NCI-H460 (cell line): ENCODE measurements around the gene GRAMD4. TPM values are rescaled to one million over a fixed set of nuclear protein-coding genes. Genes with fewer than 3 reads are reported as not detected.

Source experiments
- DNase-seq: peaks from one replicate; pipeline ENCODE4 v3.0.0-alpha.2; 2016; ENCODE audit warnings: low read depth; ENCODE audit errors: extremely low read depth
- total RNA-seq: library from RNA; depleted of rRNA; stranded (reverse); fragments of >200 nt; shearing (Covaris generic); gene quantifications from 2 replicates; pipeline ENCODE4 v1.2.3, GENCODE V29; 2014

Gene GRAMD4
- total RNA-seq, 1 experiment from 2014 or later, result 4.8 TPM

DNA sequence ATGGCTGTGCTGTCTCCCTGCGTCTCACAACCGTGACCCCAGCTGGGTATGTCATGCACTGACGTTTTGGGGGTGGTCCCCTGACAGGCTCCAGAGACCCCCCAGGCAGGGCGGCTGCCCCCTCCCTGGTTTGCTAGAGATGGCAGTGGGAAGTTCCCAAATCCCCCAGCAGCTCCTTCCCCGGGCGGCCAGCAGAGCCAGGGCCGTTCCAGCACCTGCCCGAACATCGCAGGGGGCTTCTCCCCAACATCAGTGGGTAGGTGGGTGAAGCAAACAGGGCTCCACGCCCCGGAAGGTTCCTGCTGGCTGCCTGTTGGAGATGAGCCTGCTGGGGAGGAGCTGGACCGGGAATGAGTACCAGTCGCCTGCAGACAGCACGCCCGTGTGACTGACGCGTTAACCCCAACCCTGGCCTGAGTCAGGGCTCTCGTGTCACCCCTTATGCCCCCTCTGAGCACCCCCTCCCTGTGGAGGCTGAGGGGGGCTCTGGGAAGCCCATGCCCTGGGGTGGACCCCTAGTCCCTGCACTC, 45.6 kb downstream of the GRAMD4 start:
- DNase-seq, result no peak

DNA sequence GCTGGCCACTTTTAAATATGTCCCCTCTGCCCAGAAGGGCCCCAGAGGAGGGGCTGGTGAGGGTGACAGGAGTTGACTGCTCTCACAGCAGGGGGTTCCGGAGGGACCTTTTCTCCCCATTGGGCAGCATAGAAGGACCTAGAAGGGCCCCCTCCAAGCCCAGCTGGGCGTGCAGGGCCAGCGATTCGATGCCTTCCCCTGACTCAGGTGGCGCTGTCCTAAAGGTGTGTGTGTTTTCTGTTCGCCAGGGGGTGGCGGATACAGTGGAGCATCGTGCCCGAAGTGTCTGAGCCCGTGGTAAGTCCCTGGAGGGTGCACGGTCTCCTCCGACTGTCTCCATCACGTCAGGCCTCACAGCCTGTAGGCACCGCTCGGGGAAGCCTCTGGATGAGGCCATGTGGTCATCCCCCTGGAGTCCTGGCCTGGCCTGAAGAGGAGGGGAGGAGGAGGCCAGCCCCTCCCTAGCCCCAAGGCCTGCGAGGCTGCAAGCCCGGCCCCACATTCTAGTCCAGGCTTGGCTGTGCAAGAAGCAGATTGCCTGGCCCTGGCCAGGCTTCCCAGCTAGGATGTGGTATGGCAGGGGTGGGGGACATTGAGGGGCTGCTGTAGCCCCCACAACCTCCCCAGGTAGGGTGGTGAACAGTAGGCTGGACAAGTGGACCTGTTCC, 46.5 kb downstream of the GRAMD4 start:
- DNase-seq, result no peak

DNA sequence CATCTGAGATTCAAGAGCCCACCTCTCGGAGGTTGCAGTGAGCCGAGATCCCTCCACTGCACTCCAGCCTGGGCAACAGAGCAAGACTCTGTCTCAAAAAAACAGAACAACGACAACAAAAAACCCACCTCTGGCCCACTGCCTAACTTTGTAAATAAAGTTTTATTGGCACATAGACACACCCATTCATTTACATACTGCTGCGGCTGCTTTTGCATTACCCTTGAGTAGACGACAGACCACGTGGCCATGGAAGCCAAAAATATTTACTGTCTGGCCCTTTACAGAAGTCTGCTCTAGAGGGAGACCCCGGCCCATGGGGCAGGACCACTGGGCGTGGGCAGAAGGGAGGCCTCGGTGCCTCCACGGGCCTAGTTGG, 47.0 kb downstream of the GRAMD4 start:
- no peak for DNase-seq

DNA sequence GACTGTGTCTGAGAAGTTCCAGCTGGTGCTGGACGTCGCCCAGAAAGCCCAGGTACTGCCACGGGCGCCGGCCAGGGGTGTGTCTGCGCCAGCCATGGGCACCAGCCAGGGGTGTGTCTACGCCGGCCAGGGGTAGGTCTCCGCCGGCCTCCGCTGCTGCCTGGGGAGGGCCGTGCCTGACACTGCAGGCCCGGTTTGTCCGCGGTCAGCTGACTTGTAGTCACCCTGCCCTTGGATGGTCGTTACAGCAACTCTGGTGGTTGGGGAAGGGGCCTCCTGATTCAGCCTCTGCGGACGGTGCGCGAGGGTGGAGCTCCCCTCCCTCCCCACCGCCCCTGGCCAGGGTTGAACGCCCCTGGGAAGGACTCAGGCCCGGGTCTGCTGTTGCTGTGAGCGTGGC, 47.9 kb downstream of the GRAMD4 start:
- no peak for DNase-seq

DNA sequence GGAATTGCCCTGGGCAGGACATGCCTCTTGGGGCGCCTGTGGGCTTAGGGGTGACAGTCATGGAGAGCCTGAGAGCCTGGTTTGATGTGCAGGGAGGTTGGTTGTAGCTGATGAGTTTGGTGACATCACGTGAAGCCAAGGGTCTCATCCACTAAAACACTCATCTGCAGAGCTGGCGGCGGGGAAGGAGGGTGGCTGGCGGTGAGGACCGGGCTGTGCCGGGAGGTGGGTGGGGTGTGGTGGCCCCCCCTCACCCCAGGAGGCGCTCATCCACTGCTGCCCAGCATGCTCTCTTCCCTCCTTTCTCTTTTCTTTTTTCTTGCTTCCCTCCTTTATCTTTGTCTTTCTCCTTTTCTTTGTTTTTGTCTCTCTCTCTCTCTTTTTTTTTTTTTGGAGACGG, 49.0 kb downstream of the GRAMD4 start:
- no peak for DNase-seq

DNA sequence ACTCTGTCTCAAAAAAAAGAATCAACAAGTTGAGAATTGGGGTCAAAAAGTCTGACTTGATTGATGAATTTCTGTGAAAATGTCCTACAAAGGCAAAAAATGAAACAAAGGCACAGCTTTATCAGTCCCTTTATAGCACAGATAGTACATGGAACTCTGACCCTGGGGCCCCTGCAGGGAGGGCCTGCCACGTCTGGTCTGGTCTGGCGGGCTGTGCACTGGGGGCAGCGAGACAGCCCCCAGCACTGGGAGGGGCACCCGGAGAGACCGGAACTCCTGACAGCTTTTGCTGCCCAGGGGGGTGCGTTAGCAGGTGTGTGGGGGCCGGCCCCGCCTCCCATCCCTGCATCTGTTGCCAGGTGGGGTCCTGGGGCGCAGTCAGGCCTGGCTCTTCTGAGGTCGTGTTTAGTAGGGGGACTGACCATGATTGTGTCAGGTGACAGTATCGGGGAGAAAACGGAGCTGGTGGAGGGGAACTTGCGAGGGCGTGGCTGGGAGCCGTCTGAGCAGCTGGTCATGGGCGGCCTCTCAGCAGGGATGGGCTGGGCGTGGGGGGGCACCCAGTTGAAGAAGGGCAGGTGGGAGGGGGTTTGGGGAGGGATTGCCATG, 51.7 kb downstream of the GRAMD4 start:
- DNase-seq, result no peak

DNA sequence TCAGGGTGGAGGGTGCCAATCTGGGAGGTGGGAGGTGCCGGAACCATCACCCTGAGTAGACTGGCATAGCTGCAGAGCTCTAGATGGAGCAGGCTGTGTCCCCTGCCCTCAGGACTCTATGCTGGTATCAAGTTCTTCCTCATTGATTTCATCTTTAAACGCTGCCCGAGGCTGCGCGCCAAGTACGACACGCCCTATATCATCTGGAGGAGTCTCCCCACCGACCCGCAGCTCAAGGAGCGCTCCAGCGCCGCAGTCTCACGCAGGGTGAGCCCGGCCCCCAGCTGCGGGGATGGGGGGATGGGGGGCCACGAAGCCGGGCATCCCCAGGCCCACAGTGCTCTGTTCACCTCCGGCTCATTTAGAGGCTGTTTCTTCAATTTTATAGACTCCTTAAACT, 52.5 kb downstream of the GRAMD4 start:
- no peak for DNase-seq

DNA sequence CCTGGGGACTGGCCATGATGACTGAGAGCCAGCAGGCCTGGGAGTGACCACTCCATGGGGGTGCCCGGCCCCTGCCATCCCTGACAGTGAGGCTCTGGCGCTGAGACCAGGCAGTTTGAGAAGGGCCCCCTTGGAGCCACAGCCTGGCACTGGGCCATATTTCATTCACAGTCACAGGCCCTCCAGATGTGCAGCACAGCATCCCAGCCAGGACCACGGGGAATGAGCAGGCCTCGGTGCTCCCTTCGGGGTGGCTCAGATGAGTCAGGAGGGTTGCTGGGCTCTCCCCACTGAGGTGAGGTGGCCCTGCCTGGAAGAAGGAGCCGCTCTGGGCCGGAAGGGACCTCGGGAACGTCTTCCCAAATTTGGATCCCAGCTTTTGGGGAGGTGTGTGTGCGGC, 53.0 kb downstream of the GRAMD4 start:
- no peak for DNase-seq

DNA sequence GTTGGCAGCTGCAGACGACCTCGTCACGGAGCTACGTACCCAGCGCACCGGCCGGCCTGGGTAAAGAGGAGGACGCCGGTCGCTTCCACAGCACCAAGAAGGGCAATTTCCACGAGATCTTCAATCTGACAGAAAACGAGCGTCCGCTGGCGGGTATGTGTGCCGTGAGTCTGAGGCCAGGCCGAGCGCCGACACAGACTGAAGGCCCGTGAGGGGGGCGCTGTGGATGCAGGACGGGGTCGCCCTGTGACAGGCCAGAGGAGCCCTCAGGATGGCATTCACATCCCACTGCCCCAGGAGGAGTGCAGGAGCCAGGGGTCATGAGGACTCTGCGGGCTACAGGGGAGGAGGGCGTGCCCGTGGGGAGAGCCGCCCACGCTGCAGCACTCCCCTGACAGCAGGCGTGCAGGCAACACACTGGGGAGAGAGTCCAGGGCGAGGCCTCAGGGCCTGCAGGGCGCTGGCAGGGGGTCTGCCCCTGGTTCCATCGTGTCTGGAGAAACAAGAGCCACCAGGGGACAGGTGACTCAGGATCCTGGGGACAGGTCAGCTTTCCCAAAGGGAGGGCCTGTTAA, 53.6 kb downstream of the GRAMD4 start:
- DNase-seq, result no peak

DNA sequence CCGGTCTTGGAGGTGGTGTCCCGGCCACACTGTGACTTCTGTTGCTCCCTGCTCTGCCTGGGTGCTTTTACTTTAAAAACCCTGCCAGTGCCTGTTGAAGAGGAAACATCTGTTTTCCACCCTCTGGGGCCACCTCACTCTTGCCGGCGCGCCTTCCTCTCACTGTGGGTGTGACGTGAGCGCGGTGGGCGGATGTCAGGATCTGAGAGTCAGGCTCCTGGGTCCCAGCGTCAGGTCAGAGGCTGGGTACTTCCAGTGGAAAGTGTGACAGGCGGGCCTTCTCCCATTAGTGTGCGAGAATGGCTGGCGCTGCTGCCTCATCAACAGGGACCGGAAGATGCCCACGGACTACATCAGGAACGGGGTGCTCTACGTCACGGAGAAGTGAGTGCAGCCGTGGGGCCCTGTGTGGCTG, 54.2 kb downstream of the GRAMD4 start:
- no peak for DNase-seq

DNA sequence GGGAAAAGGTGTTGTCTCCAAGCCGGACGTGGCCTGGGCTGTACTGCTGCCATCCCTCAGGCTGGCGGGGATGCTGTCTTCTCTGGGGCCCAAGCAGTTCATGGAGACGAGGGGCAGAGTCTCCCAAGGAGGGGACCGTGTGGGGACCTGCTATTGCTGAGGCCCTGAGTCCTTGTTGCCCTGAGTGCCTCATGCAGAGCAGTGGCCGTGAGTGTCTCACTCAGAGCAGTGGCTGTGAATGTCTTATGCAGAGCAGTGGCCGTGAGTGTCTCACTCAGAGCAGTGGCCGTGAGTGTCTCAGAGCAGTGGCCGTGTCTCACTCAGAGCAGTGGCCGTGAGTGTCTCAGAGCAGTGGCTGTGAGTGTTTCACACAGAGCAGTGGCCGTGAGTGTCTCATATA, 54.7 kb downstream of the GRAMD4 start:
- DNase-seq, result no peak

DNA sequence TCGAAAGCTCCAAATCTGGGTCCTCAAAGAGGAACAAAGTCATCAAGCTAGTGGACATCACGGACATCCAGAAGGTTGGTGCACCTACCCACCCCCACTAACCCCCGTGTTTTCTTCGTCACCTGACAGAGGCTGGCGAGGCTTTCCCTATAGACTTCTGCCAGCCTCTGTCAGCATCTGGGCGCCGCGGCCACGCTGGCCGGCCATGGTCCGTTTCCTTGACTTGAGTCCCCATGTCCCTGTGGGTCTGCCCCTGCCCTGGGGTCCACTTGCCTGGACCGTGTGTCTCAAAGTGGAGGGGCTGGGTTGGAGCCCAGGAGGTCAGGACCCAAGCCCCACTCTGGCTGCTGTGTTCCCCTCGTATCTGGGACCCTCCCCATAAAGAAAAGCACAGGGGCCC, 55.3 kb downstream of the GRAMD4 start:
- DNase-seq, result no peak

DNA sequence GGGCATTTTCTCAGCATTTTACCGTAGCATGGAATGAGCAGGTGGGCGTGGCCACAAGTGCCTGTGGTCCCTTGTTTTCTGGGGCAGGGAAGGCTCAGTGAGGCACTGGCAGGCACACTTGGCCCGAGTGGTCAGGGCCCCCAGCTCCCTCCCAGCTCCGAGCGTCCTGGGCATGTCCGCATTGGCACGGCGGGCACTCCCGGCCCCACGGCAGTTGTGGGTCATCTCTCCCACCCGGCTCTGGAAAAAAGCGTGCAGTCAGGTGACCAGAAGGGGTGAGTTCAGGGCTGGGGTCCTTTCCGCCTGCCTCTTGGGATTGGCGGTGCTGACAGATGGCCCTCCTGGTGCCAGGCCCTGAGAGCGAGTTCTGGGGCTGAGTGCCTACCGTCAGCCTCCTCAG, 55.8 kb downstream of the GRAMD4 start:
- no peak for DNase-seq

DNA sequence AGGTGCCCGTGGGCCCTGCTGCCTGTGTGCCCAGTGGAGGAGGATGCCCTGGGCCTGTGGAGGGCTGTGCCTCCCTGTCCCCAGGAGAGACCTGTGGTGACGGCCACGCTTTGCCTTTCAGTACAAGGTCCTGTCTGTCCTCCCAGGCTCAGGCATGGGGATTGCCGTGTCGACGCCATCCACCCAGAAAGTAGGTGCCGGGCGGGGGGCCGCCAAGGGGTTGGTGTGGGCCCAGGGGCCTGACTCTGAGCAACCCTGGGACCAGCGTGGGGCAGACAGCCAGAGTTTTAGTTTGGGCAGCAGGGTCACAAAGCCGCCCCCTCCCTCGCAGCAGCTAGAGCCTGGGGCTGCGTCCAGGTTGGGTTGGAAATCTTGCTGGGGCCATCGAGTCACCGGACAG, 56.3 kb downstream of the GRAMD4 start:
- no peak for DNase-seq

DNA sequence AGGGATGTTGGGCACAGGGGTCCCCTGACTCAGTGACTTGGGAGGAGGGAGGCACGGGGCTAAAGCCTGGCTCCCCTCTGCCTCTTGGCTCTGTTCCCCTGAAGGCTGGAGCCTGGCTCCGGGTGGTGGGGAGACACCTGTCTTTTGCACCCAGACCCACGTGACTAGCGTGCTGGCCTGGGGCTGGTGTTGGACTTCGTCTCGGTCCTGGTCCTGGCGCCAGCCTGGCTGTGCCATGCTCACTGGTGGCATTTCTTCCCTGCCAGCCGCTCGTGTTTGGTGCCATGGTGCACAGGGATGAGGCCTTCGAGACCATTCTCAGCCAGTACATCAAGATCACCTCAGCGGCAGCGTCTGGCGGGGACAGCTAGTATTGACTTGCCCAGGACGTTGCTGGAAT, 56.7 kb downstream of the GRAMD4 start:
- DNase-seq, result no peak

DNA sequence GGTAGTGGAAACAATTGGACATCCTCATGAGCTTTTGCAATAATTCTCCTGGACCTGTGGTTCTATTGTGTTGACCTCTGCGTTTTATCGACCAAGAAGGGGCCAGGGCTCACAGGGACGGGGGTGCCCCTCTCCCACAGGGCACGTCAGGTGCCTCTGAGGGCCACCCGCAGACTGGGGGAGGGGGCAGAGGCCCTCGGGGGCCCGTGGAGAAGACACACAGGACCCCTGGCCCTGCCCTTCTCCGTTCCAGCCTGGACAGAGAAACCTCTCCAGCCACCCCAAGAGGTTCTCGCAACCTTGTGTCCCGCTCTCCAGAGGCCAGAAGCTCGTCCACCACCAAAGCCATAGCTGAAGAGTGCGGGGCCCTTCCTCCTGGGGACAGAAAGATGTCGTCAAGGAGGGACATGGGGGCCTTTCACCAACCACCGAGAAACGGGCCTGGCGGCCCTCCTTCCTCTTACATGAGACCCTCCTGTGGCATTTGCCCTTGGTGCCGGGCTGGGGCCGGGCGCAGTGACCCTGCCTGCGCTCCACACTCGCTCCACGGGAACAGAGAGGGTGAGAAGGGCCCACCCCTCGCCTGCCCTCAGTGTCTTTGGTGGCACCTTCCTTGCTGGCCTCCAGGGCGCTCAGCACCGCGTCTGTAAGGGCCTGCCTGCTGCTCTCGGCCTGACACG, 57.3 kb downstream of the GRAMD4 start:
- no peak for DNase-seq

DNA sequence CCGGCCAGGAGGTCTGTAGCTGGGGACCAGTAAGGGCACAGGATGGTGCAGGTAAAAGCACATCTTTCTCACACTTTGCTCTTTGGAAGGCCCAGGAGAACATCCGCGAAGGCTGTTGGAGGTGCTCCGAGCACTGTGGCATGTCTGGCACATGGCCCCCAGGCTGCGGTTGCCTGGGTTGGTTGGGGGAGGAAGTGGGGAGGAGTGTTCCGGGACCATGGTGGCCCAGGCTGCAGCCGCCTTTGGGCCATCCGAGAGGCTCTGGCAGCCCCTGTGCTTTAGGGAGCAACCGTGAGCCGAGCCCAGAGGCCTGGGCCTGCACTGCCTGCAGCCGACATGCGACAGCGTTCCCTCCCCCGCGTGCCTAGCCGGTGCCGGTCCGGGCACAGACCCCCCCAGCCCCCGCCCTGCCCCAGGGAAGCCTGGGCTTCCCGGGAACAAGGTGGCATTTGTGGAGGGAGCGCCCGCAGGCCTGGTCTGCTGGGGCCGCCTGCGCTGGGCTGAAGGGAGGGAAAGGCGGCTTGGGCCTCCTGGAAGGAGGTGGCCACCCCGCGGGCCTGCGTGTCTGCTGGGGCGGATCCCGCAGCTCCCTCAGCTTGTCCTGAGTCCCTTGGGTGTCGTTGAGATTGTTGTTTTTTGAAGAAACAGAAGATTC, 57.9 kb downstream of the GRAMD4 start:
- no peak for DNase-seq

DNA sequence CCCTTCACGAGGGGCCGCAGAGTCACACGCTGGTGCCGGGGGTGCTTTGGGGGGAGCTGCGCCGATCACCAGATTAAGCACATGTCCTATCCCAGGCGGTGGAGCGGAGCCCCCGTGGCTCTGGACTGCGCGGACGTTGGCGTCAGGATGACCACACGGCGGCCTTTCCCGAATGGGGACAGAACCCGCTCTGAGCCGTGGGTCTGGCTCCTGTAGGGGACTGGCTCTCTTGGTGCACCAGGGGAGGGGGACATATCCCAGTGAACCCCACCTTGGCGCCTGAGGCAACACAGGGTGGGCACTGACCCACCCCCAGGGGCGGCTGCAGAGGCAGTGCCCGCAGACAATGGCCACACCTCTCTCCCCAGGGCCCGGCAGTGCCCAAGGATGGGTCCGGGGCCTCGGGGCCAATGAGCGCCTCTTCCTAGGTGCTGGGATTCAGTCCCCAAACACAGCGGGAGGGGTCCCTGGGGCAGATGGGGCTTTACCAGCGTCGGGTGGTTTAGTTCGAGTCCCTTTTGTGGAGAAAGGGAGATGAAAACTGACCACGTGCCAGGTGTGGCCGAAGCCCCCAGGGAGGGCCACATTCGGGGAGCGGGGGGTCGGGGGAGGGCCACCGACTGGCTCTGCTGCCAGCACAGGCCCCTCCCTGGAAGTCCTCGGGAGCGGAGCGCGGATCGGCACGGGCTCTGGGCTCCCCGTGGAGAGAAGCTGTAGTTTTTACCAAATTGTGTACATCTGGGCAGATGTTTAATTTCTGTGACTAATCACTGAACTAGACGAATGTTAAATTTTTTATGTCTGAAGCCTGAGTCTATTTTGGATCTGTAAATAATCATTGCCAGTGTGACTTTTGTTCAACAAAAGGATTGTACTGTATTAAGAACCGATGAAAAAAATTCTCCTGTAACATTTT, 58.9 kb downstream of the GRAMD4 start:
- no peak for DNase-seq

DNA sequence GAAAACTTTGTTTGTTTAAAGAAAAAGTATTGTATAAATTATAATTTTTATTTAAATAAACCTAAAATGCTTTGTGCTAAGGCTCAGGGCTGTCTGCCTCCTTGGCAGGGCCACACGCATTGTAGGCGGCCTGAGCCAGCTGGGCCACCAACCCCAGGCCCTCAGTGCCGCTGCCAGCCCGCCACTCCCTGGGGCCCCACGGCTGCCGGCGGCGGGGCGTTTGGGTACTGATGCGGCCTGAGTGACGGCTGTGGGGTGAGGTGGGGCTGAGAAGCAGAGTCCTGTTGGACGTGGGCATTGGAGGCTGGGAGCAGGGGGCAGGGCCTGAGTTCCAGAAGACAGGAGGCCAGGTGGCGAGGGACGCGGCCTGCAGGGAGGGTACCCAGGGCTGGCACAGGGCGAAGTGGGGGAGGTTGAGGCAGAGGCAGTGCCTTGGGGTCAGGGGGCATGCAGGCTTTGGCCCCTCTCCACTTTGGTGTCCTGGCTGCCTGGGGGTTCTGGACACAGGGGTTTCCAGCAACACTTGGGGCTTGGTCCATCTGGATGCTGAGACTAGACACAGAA, 59.6 kb downstream of the GRAMD4 start:
- no peak for DNase-seq

DNA sequence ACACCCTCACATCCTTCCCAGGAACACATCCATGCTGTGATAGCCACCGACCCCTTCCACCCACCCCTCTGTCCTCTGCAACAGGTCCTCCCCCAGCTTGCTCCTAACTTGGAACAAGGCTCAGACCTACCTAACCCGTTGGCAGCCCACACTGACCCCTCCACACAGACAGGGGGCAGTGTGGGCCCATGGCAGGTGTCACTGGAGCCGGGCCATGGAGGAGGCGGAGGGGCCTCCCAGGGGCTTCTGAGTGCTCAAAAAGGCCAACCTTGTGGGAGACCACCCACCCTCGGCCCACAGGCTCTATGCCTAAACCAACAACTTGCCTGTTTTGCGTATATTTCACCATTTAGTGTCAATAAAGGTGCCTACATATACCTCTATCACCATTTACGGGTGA, 60.8 kb downstream of the GRAMD4 start:
- DNase-seq, result no peak
